B cell (primary cell): ENCODE data around the gene BMP10.

Experiments
- CTCF ChIP-seq: fragments of 200-600 bp; IDR thresholded peaks from one replicate; pipeline ENCODE4 v1.8.0; 2022; ENCODE audit warnings: antibody characterized with exemption, mild to moderate bottlenecking
- EZH2 ChIP-seq: IDR thresholded peaks from 2 replicates; pipeline ENCODE4 v1.6.1; 2012; ENCODE audit warnings: borderline replicate concordance, low read depth, mild to moderate bottlenecking, moderate library complexity, low read length; ENCODE audit not compliant: insufficient read depth, poor library complexity, severe bottlenecking

GRCh38 chr2:68885074-68885810 is 14.0 kb upstream of the BMP10 start:
- TF ChIP-seq CTCF (no peak), EZH2 (no peak)
